Osteoblast (primary cell): ENCODE data around the gene ENOX1. TPM values are rescaled to one million over a fixed set of nuclear protein-coding genes. Genes with fewer than 3 reads are reported as not detected.

Experiments used
- DNase-seq: peaks from one replicate; pipeline ENCODE4 v3.0.0; 2011; ENCODE audit warnings: low spot score, mixed read lengths; ENCODE audit not compliant: insufficient read length; ENCODE audit errors: missing footprints
- H2AFZ ChIP-seq: 2 replicates; pipeline ENCODE4 v1.6.0; 2011; ENCODE audit warnings: mild to moderate bottlenecking, low read length
- H3K27ac ChIP-seq: 2 replicates; pipeline ENCODE4 v1.5.1; 2011; ENCODE audit warnings: mild to moderate bottlenecking, low read depth, low read length, moderate library complexity
- H3K27me3 ChIP-seq: 2 replicates; pipeline ENCODE4 v1.6.0; 2012; ENCODE audit warnings: mild to moderate bottlenecking, control low read depth, inconsistent platforms, low read length, moderate library complexity; ENCODE audit not compliant: insufficient read depth
- H3K36me3 ChIP-seq: 2 replicates; pipeline ENCODE4 v1.5.1; 2011; ENCODE audit warnings: mild to moderate bottlenecking, low read length, control low read depth, moderate library complexity; ENCODE audit not compliant: insufficient read depth
- H3K4me1 ChIP-seq: 2 replicates; pipeline ENCODE4 v1.5.1; 2011; ENCODE audit warnings: mild to moderate bottlenecking, low read length, control low read depth, moderate library complexity; ENCODE audit not compliant: insufficient read depth
- H3K4me2 ChIP-seq: 2 replicates; pipeline ENCODE4 v1.6.0; 2011; ENCODE audit warnings: mild to moderate bottlenecking, low read length; ENCODE audit not compliant: insufficient read depth
- H3K4me3 ChIP-seq: fragments of 200-600 bp; sonication (generic); 3 replicates; pipeline ENCODE4 v1.5.1; 2012; ENCODE audit warnings: mild to moderate bottlenecking, low read length, inconsistent platforms; ENCODE audit not compliant: insufficient read depth
- H3K79me2 ChIP-seq: 2 replicates; pipeline ENCODE4 v1.6.0; 2012; ENCODE audit warnings: mild to moderate bottlenecking, low read length, control low read depth, inconsistent platforms; ENCODE audit not compliant: insufficient read depth
- H3K9me3 ChIP-seq: 2 replicates; pipeline ENCODE4 v1.5.1; 2011; ENCODE audit warnings: low read depth, low read length, control low read depth
- H4K20me1 ChIP-seq: 2 replicates; pipeline ENCODE4 v1.6.0; 2012; ENCODE audit warnings: mild to moderate bottlenecking, low read length, control low read depth; ENCODE audit not compliant: insufficient read depth
- CTCF ChIP-seq: IDR thresholded peaks from 2 replicates; pipeline ENCODE4 v1.5.1; 2011; ENCODE audit warnings: mild to moderate bottlenecking, low read depth, low read length, moderate library complexity; ENCODE audit errors: extremely low read depth
- total RNA-seq: library from RNA; depleted of rRNA; stranded (reverse); fragments of >200 nt; gene quantifications from 2 replicates; pipeline ENCODE4 v1.2.3, GENCODE V29; 2012

Gene ENOX1
- total RNA-seq, 1 donor, result 5.4 TPM

GRCh38 chr13:43720780-43721397 lies 65.9 kb downstream of the ENOX1 start:
- H4K20me1 ChIP-seq, result no peaks in the 10 kb centered on the region
- TF ChIP-seq CTCF, result no peak
- no peaks in the 10 kb centered on the region for H3K9me3 ChIP-seq
- H3K4me1 ChIP-seq, result peaks cover 6% of the 10 kb centered on the region
- peak; percentile 80 for DNase-seq
- no peak overlapping the region for H2AFZ ChIP-seq
- H3K79me2 ChIP-seq, result no peaks in the 10 kb centered on the region
- no peaks in the 10 kb centered on the region for H3K27me3 ChIP-seq
- no peak overlapping the region for H3K27ac ChIP-seq
- peak overlapping the region; percentile 9 for H3K4me2 ChIP-seq
- H3K4me3 ChIP-seq, result no peak overlapping the region
- H3K36me3 ChIP-seq, result no peaks in the 10 kb centered on the region

GRCh38 chr13:43698758-43699157 lies 88.0 kb downstream of the ENOX1 start:
- H3K27me3 ChIP-seq, result no peaks in the 10 kb centered on the region
- no peaks in the 10 kb centered on the region for H4K20me1 ChIP-seq
- H2AFZ ChIP-seq, result no peak overlapping the region
- no peak for TF ChIP-seq CTCF
- no peak overlapping the region for H3K4me2 ChIP-seq
- no peak for DNase-seq
- H3K36me3 ChIP-seq, result no peaks in the 10 kb centered on the region
- peaks cover 4% of the 10 kb centered on the region for H3K4me1 ChIP-seq
- H3K9me3 ChIP-seq, result no peaks in the 10 kb centered on the region
- no peaks in the 10 kb centered on the region for H3K79me2 ChIP-seq
- H3K4me3 ChIP-seq, result no peak overlapping the region
- no peak overlapping the region for H3K27ac ChIP-seq

- Histone ChIP-seq H4K20me1 (no peaks in the 10 kb centered on the region), H3K27me3 (no peaks in the 10 kb centered on the region), H3K4me2 (no peak overlapping the region), H3K36me3 (no peaks in the 10 kb centered on the region), H3K9me3 (no peaks in the 10 kb centered on the region), H2AFZ (no peak overlapping the region), H3K4me3 (no peak overlapping the region), H3K27ac (no peak overlapping the region), H3K79me2 (no peaks in the 10 kb centered on the region), H3K4me1 (peaks cover 4% of the 10 kb centered on the region)
- no peak for TF ChIP-seq CTCF
- DNase-seq, result peak; percentile 43
Observed at GRCh38 chr13:43698009-43698408, 88.8 kb downstream of the ENOX1 start.

- TF ChIP-seq CTCF, result no peak
- Histone ChIP-seq H3K27ac (no peak overlapping the region), H3K4me1 (peaks cover 4% of the 10 kb centered on the region)
Observed at GRCh38 chr13:43697323-43697722, 89.4 kb downstream of the ENOX1 start.

More at GRCh38 chr13:43697323-43697722, 89.4 kb downstream of the ENOX1 start:
- H3K4me2 ChIP-seq, result no peak overlapping the region
- no peaks in the 10 kb centered on the region for H4K20me1 ChIP-seq
- no peaks in the 10 kb centered on the region for H3K36me3 ChIP-seq
- H3K9me3 ChIP-seq, result no peaks in the 10 kb centered on the region
- no peaks in the 10 kb centered on the region for H3K79me2 ChIP-seq
- no peak for DNase-seq
- no peak overlapping the region for H3K4me3 ChIP-seq
- no peak overlapping the region for H2AFZ ChIP-seq
- H3K27me3 ChIP-seq, result no peaks in the 10 kb centered on the region
